ENCODE results near the gene RABL6.
"Not testable (repeated sequence)": the region's sequence is repeated elsewhere in the genome, so short reads cannot be mapped to it uniquely, and the experiment has no call there.

Gene RABL6

GRCh38 chr9:136835162-136835931 is 27.6 kb downstream of the RABL6 start:
- TF ChIP-seq CTCF (IDR thresholded peaks at IDR 0.05; ENCODE audit: low read depth, low read length, missing control alignments): no peak
- Histone ChIP-seq H3K36me3 (replicated peaks) (peaks cover 24% of the 10 kb centered on the region), H3K27ac (no peak overlapping the region), H3K27me3 (replicated peaks) (no peaks in the 10 kb centered on the region), H3K4me3 (ENCODE audit: low read depth, low read length) (no peak overlapping the region)
- in situ Hi-C loops (cut with HindIII; ENCODE audit: low pct_ligation_motif_present, low sequenced_read_pairs): no loop called here
- no peak for DNase-seq

GRCh38 chr9:136835932-136836904 is 28.5 kb downstream of the RABL6 start:
- DNase-seq: no peak
- no peak for TF ChIP-seq CTCF (IDR thresholded peaks at IDR 0.05; ENCODE audit: low read depth, low read length, missing control alignments)
- Histone ChIP-seq H3K27ac (no peak overlapping the region), H3K4me3 (ENCODE audit: low read depth, low read length) (no peak overlapping the region), H3K27me3 (replicated peaks) (no peaks in the 10 kb centered on the region), H3K36me3 (replicated peaks) (peaks cover 15% of the 10 kb centered on the region)
- in situ Hi-C loops (cut with HindIII; ENCODE audit: low pct_ligation_motif_present, low sequenced_read_pairs): no loop called here

GRCh38 chr9:136837146-136837855 is 29.6 kb downstream of the RABL6 start:
- peaks cover 4% of the 10 kb centered on the region for H3K36me3 ChIP-seq (replicated peaks)
- in situ Hi-C loops (cut with HindIII; ENCODE audit: low pct_ligation_motif_present, low sequenced_read_pairs): no loop called here
- no peak for DNase-seq
- no peak overlapping the region for H3K4me3 ChIP-seq (ENCODE audit: low read depth, low read length)
- H3K27ac ChIP-seq: no peak overlapping the region
- no peak for TF ChIP-seq CTCF (IDR thresholded peaks at IDR 0.05; ENCODE audit: low read depth, low read length, missing control alignments)
- H3K27me3 ChIP-seq (replicated peaks): no peaks in the 10 kb centered on the region

GRCh38 chr9:136837856-136838277 is 30.1 kb downstream of the RABL6 start:
- DNase-seq; H3K27ac ChIP-seq; in situ Hi-C loops (cut with HindIII; ENCODE audit: low pct_ligation_motif_present, low sequenced_read_pairs); H3K4me3 ChIP-seq (ENCODE audit: low read depth, low read length); H3K36me3 ChIP-seq (replicated peaks); H3K27me3 ChIP-seq (replicated peaks): not testable (repeated sequence)

- Histone ChIP-seq H3K27ac (no peak overlapping the region), H3K27me3 (replicated peaks) (no peaks in the 10 kb centered on the region), H3K4me3 (ENCODE audit: low read depth, low read length) (no peak overlapping the region), H3K36me3 (replicated peaks) (peaks cover 2% of the 10 kb centered on the region)
- no peak for TF ChIP-seq CTCF (IDR thresholded peaks at IDR 0.05; ENCODE audit: low read depth, low read length, missing control alignments)
- in situ Hi-C loops (cut with HindIII; ENCODE audit: low pct_ligation_motif_present, low sequenced_read_pairs): no loop called here
- no peak for DNase-seq
Observed at GRCh38 chr9:136838314-136839228, 30.8 kb downstream of the RABL6 start.
